COLO829 (cell line): Measurements from ENCODE around the gene PFN3.
A peak's percentile ranks its signal among the peaks of the same experiment; 100 is the strongest.
"Not testable (repeated sequence)": the region's sequence is repeated elsewhere in the genome, so short reads cannot be mapped to it uniquely, and the experiment has no call there.

ENCODE experiments used
- DNase-seq: peaks from one replicate; pipeline ENCODE4 v3.0.0; 2012; ENCODE audit warnings: low spot score

Gene PFN3

GRCh38 chr5:177372034-177372896, 28.2 kb downstream of the PFN3 start:
- no peak for DNase-seq

GRCh38 chr5:177371120-177372033, 29.1 kb downstream of the PFN3 start:
- no peak for DNase-seq

GRCh38 chr5:177370488-177371119, 29.9 kb downstream of the PFN3 start:
- peak; percentile 79 for DNase-seq

- no peak for DNase-seq
These were observed 30.6 kb downstream of the PFN3 start for GRCh38 chr5:177369645-177370440.

GRCh38 chr5:177368869-177369644, 31.4 kb downstream of the PFN3 start:
- peak; percentile 26 for DNase-seq

GRCh38 chr5:177367981-177368868, 32.2 kb downstream of the PFN3 start:
- DNase-seq, result no peak

- no peak for DNase-seq
These were observed 33.1 kb downstream of the PFN3 start for GRCh38 chr5:177367323-177367848.

GRCh38 chr5:177366528-177367322, 33.7 kb downstream of the PFN3 start:
- DNase-seq, result peak; percentile 36

- no peak for DNase-seq
These were observed 34.5 kb downstream of the PFN3 start for GRCh38 chr5:177365845-177366527.

GRCh38 chr5:177364159-177364962, 36.1 kb downstream of the PFN3 start:
- DNase-seq, result no peak

- no peak for DNase-seq
These were observed 36.9 kb downstream of the PFN3 start for GRCh38 chr5:177363565-177363964.

GRCh38 chr5:177362610-177363507, 37.6 kb downstream of the PFN3 start:
- no peak for DNase-seq

- no peak for DNase-seq
These were observed 38.2 kb downstream of the PFN3 start for GRCh38 chr5:177362292-177362609.

- no peak for DNase-seq
These were observed 38.8 kb downstream of the PFN3 start for GRCh38 chr5:177361418-177362291.

- not testable (repeated sequence) for DNase-seq
These were observed 39.7 kb downstream of the PFN3 start for GRCh38 chr5:177360740-177361139.
